Loucy (cell line): ENCODE measurements around the gene DOCK9.

Experiments
- H2AFZ ChIP-seq: fragments of 200-600 bp; sonication (generic); 2 replicates; pipeline ENCODE4 v1.6.0; 2016; ENCODE audit warnings: antibody characterized with exemption, mild to moderate bottlenecking, low read length, moderate library complexity
- H3F3A ChIP-seq: fragments of 200-600 bp; 2 replicates; pipeline ENCODE4 v1.6.0; 2016; ENCODE audit warnings: antibody characterized with exemption, low read depth, mild to moderate bottlenecking
- H3K27me3 ChIP-seq: fragments of 200-600 bp; sonication (generic); 2 replicates; pipeline ENCODE4 v1.6.1; 2014; ENCODE audit warnings: low read length, mild to moderate bottlenecking; ENCODE audit not compliant: insufficient read depth, poor library complexity, severe bottlenecking
- H3K36me3 ChIP-seq: fragments of 200-600 bp; sonication (generic); 2 replicates; pipeline ENCODE4 v1.6.1; 2016; ENCODE audit warnings: low read length; ENCODE audit not compliant: insufficient read depth
- H3K4me1 ChIP-seq: fragments of 200-600 bp; sonication (generic); 2 replicates; pipeline ENCODE4 v1.5.1; 2014; ENCODE audit warnings: low read length, mild to moderate bottlenecking; ENCODE audit not compliant: insufficient read depth, poor library complexity, severe bottlenecking
- H3K4me2 ChIP-seq: fragments of 200-600 bp; sonication (generic); 2 replicates; pipeline ENCODE4 v1.6.0; 2014; ENCODE audit warnings: antibody characterized with exemption, low read length, low read depth, mild to moderate bottlenecking; ENCODE audit not compliant: poor library complexity, severe bottlenecking
- H3K4me3 ChIP-seq: fragments of 200-600 bp; sonication (generic); 2 replicates; pipeline ENCODE4 v1.5.1; 2014; ENCODE audit warnings: low read length, mild to moderate bottlenecking, mixed read lengths; ENCODE audit not compliant: poor library complexity, severe bottlenecking
- H3K79me2 ChIP-seq: fragments of 200-600 bp; sonication (generic); 2 replicates; pipeline ENCODE4 v1.6.1; 2014; ENCODE audit warnings: low read length; ENCODE audit not compliant: insufficient read depth
- H3K9ac ChIP-seq: fragments of 200-600 bp; sonication (generic); 2 replicates; pipeline ENCODE4 v1.6.0; 2014; ENCODE audit warnings: mild to moderate bottlenecking, low read depth, low read length, moderate library complexity; ENCODE audit not compliant: poor library complexity, severe bottlenecking
- H3K9me2 ChIP-seq: fragments of 200-600 bp; sonication (generic); replicated peaks from 2 replicates; pipeline ENCODE4 v1.6.1; 2016; ENCODE audit warnings: low read depth, low read length, mixed read lengths
- H3K9me3 ChIP-seq: fragments of 200-600 bp; sonication (generic); 2 replicates; pipeline ENCODE4 v1.6.1; 2014; ENCODE audit warnings: mild to moderate bottlenecking, antibody characterized with exemption, low read length, low read depth; ENCODE audit not compliant: insufficient read depth
- H4K20me1 ChIP-seq: fragments of 200-600 bp; sonication (generic); 2 replicates; pipeline ENCODE4 v1.6.0; 2014; ENCODE audit warnings: antibody characterized with exemption, low read length, mild to moderate bottlenecking; ENCODE audit not compliant: insufficient read depth, poor library complexity, severe bottlenecking
- CTCF ChIP-seq: fragments of 200-600 bp; sonication (generic); conservative IDR thresholded peaks from 2 replicates; pipeline ENCODE4 v1.5.1; 2014; ENCODE audit warnings: mild to moderate bottlenecking, antibody characterized with exemption, low read length
- EZH2phosphoT487 ChIP-seq: fragments of 200-600 bp; IDR thresholded peaks from 2 replicates; pipeline ENCODE4 v1.6.1; 2018; ENCODE audit warnings: antibody characterized with exemption, mild to moderate bottlenecking, moderate library complexity, borderline replicate concordance

The DOCK9 gene

GRCh38 chr13:98992355-98992754 lies 14.5 kb upstream of the DOCK9 start:
- H3K9me2 ChIP-seq: no peaks in the 10 kb centered on the region
- no peaks in the 10 kb centered on the region for H3K9me3 ChIP-seq
- H3K4me3 ChIP-seq: no peak overlapping the region
- no peaks in the 10 kb centered on the region for H3F3A ChIP-seq
- no peaks in the 10 kb centered on the region for H3K79me2 ChIP-seq
- no peaks in the 10 kb centered on the region for H3K4me1 ChIP-seq
- no peak overlapping the region for H3K9ac ChIP-seq
- H3K27me3 ChIP-seq: no peaks in the 10 kb centered on the region
- H3K4me2 ChIP-seq: no peak overlapping the region
- TF ChIP-seq EZH2phosphoT487: no peak
- no peak for TF ChIP-seq CTCF
- H4K20me1 ChIP-seq: no peaks in the 10 kb centered on the region
- no peak overlapping the region for H2AFZ ChIP-seq
- no peaks in the 10 kb centered on the region for H3K36me3 ChIP-seq

- Histone ChIP-seq H4K20me1 (no peaks in the 10 kb centered on the region), H3K79me2 (no peaks in the 10 kb centered on the region), H3K9me3 (no peaks in the 10 kb centered on the region), H3K36me3 (no peaks in the 10 kb centered on the region), H3K4me1 (no peaks in the 10 kb centered on the region), H3K4me3 (no peak overlapping the region), H3K4me2 (no peak overlapping the region), H3F3A (no peaks in the 10 kb centered on the region), H2AFZ (no peak overlapping the region), H3K9ac (no peak overlapping the region), H3K27me3 (no peaks in the 10 kb centered on the region), H3K9me2 (no peaks in the 10 kb centered on the region)
- no peak for TF ChIP-seq CTCF
- no peak for TF ChIP-seq EZH2phosphoT487
These were observed 12.8 kb upstream of the DOCK9 start for GRCh38 chr13:98990701-98991100.

- Histone ChIP-seq H3K9ac (no peak overlapping the region), H4K20me1 (no peaks in the 10 kb centered on the region), H3K4me3 (no peak overlapping the region), H3K36me3 (no peaks in the 10 kb centered on the region), H3K9me3 (no peaks in the 10 kb centered on the region), H3K9me2 (no peaks in the 10 kb centered on the region), H3K27me3 (no peaks in the 10 kb centered on the region), H3F3A (no peaks in the 10 kb centered on the region), H3K4me1 (no peaks in the 10 kb centered on the region), H2AFZ (no peak overlapping the region), H3K4me2 (no peak overlapping the region), H3K79me2 (no peaks in the 10 kb centered on the region)
- no peak for TF ChIP-seq CTCF
- TF ChIP-seq EZH2phosphoT487: no peak
These were observed 11.8 kb upstream of the DOCK9 start for GRCh38 chr13:98989469-98990235.
